SU-DHL-6 (cell line): Measurements from ENCODE around the gene SIK3.

ENCODE experiments used
- H2AFZ ChIP-seq: fragments of 200-600 bp; sonication (generic); 2 replicates; pipeline ENCODE4 v1.6.1; 2014; ENCODE audit warnings: low read depth, mild to moderate bottlenecking, moderate library complexity, mixed read lengths, antibody characterized with exemption, low read length; ENCODE audit not compliant: severe bottlenecking
- H3F3A ChIP-seq: fragments of 200-600 bp; shearing (Covaris generic); 2 replicates; pipeline ENCODE4 v1.6.0; 2016; ENCODE audit warnings: antibody characterized with exemption, mild to moderate bottlenecking; ENCODE audit not compliant: insufficient read depth
- H3K27ac ChIP-seq: fragments of 200-600 bp; sonication (generic); 2 replicates; pipeline ENCODE4 v1.5.1; 2016; ENCODE audit warnings: low read depth, mild to moderate bottlenecking, low read length, moderate library complexity, mixed read lengths
- H3K27me3 ChIP-seq: fragments of 200-600 bp; sonication (generic), shearing (Covaris generic); 2 replicates; pipeline ENCODE4 v1.6.0; 2014; ENCODE audit warnings: mild to moderate bottlenecking, low read length
- H3K36me3 ChIP-seq: fragments of 200-600 bp; sonication (generic); 2 replicates; pipeline ENCODE4 v1.6.1; 2014; ENCODE audit warnings: mild to moderate bottlenecking, low read length, mixed read lengths
- H3K4me2 ChIP-seq: fragments of 300-600, 200-600 bp; shearing (Covaris generic), sonication (generic); 2 replicates; pipeline ENCODE4 v1.6.0; 2014; ENCODE audit warnings: low read length, low read depth, mild to moderate bottlenecking; ENCODE audit not compliant: poor library complexity, severe bottlenecking
- H3K4me3 ChIP-seq: fragments of 200-600 bp; sonication (generic); 2 replicates; pipeline ENCODE4 v1.5.1; 2014; ENCODE audit warnings: antibody characterized with exemption, low read length, mild to moderate bottlenecking, mixed read lengths; ENCODE audit not compliant: insufficient read depth, poor library complexity, severe bottlenecking
- H3K79me2 ChIP-seq: fragments of 200-600 bp; sonication (generic); 2 replicates; pipeline ENCODE4 v1.6.1; 2014; ENCODE audit warnings: mild to moderate bottlenecking, low read length, moderate library complexity; ENCODE audit not compliant: insufficient read depth
- H3K9ac ChIP-seq: fragments of 200-600 bp; sonication (generic); 2 replicates; pipeline ENCODE4 v1.7.0; 2014; ENCODE audit warnings: mild to moderate bottlenecking, low read length
- H3K9me2 ChIP-seq: fragments of 200-600 bp; sonication (generic); replicated peaks from 2 replicates; pipeline ENCODE4 v1.6.1; 2014; ENCODE audit warnings: low read length; ENCODE audit not compliant: insufficient read depth
- H3K9me3 ChIP-seq: fragments of 200-600 bp; sonication (generic); 2 replicates; pipeline ENCODE4 v1.6.1; 2014; ENCODE audit warnings: low read length, mixed read lengths; ENCODE audit not compliant: insufficient read depth
- H4K20me1 ChIP-seq: fragments of 200-600 bp; sonication (generic); 2 replicates; pipeline ENCODE4 v1.6.1; 2014; ENCODE audit warnings: low read depth, mild to moderate bottlenecking, antibody characterized with exemption, low read length, moderate library complexity, mixed read lengths
- EZH2phosphoT487 ChIP-seq: fragments of 200-600 bp; sonication (generic), shearing (Covaris generic); conservative IDR thresholded peaks from 2 replicates; pipeline ENCODE4 v1.6.1; 2018; ENCODE audit warnings: mild to moderate bottlenecking, antibody characterized with exemption, low read length, moderate library complexity, mixed read lengths
- TF ChIP-seq, protein P1 (sequence below): fragments of 200-600 bp; sonication (generic); IDR thresholded peaks from one replicate; pipeline ENCODE4 v1.5.1; 2017; ENCODE audit warnings: antibody characterized with exemption, mild to moderate bottlenecking, low read length, moderate library complexity; ENCODE audit not compliant: insufficient read depth, poor library complexity, severe bottlenecking

SIK3 gene

DNA sequence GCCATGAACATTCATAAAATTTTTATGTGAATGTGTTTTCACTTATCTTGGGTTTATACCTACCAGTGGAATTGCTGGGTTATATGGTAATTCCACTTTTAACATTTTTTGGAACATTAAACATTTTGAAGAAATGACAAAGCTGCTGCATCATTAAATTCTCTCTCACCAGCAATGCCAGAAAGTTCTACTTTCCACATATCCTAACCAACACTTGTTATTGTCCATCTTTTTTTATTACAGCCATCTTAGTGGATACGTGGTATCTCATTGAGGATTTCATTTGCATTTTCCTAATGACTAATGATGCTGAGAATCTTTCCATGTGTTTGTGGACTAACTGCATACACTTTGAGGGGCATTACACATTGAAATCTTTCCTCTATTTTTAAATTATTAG, 122.6 kb downstream of the SIK3 start:
- no peaks in the 10 kb centered on the region for H3K79me2 ChIP-seq

DNA sequence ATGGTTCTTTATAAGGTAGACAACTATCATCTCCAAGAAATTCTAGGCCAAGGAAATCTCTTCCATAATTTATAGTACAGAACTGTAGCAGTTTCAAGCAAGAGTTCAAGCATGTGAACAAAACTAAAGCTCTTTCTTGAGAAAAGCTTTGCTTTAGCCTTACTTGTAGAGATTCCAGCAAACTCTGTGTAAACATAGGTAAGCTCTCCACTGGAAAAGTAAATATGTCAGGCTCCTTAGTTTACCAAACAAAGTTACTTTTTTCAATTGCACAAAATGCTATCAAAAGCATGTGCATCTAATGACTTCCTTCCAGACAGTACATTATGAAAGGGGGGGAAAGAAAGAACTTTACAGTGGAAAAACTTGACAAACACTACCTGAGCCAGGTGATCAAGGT, 125.0 kb downstream of the SIK3 start:
- H4K20me1 ChIP-seq = 0 out of 2 replicates have a peak, but pooled peaks cover 3% of the 10 kb centered on the region
- TF ChIP-seq EZH2phosphoT487 = no peak
- TF ChIP-seq, protein P1, sequence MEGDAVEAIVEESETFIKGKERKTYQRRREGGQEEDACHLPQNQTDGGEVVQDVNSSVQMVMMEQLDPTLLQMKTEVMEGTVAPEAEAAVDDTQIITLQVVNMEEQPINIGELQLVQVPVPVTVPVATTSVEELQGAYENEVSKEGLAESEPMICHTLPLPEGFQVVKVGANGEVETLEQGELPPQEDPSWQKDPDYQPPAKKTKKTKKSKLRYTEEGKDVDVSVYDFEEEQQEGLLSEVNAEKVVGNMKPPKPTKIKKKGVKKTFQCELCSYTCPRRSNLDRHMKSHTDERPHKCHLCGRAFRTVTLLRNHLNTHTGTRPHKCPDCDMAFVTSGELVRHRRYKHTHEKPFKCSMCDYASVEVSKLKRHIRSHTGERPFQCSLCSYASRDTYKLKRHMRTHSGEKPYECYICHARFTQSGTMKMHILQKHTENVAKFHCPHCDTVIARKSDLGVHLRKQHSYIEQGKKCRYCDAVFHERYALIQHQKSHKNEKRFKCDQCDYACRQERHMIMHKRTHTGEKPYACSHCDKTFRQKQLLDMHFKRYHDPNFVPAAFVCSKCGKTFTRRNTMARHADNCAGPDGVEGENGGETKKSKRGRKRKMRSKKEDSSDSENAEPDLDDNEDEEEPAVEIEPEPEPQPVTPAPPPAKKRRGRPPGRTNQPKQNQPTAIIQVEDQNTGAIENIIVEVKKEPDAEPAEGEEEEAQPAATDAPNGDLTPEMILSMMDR = no peak
- 0 out of 2 replicates have a peak, but pooled peaks cover 2% of the 10 kb centered on the region for H3K36me3 ChIP-seq
- H3K9me3 ChIP-seq = no peaks in the 10 kb centered on the region
- H3F3A ChIP-seq = no peaks in the 10 kb centered on the region
- no peaks in the 10 kb centered on the region for H3K79me2 ChIP-seq
- H3K27ac ChIP-seq = no peak overlapping the region
- no peak overlapping the region for H3K4me3 ChIP-seq
- H3K9ac ChIP-seq = no peak overlapping the region
- H3K4me2 ChIP-seq = no peak overlapping the region
- no peaks in the 10 kb centered on the region for H3K9me2 ChIP-seq
- no peaks in the 10 kb centered on the region for H3K27me3 ChIP-seq
- no peak overlapping the region for H2AFZ ChIP-seq

More for the DNA sequence above, 122.6 kb downstream of the SIK3 start:
- Histone ChIP-seq H3K27me3 (no peaks in the 10 kb centered on the region), H3K9me2 (no peaks in the 10 kb centered on the region), H2AFZ (no peak overlapping the region), H3K4me2 (no peak overlapping the region), H3K36me3 (0 out of 2 replicates have a peak, but pooled peaks cover 2% of the 10 kb centered on the region), H3K9me3 (no peaks in the 10 kb centered on the region), H3K9ac (no peak overlapping the region), H3K4me3 (no peak overlapping the region), H4K20me1 (0 out of 2 replicates have a peak, but pooled peaks cover 3% of the 10 kb centered on the region), H3K27ac (no peak overlapping the region), H3F3A (no peaks in the 10 kb centered on the region)
- no peak for TF ChIP-seq EZH2phosphoT487
- TF ChIP-seq, protein P1 = no peak

DNA sequence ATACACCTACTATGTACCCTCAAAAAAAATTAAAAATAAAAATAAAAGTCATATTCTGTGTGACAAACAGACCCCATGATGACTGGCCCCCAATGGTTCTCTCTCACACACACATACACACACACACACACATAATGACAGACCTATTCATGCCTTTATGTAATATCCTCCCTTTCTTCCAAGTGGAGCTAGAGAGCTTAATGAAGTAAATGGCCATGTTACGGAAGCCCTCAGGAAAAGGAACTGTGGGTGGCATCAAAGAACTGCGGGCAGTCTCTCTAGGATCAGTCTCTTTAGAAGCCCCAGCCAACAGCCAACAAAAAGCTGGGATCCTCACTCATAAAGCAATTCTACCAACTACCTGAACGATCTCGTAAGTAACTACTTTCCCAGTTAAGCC, 125.5 kb downstream of the SIK3 start:
- H3K79me2 ChIP-seq = 0 out of 2 replicates have a peak, but pooled peaks cover 1% of the 10 kb centered on the region

More for the DNA sequence above, 125.5 kb downstream of the SIK3 start:
- H3K9ac ChIP-seq = no peak overlapping the region
- H3K9me2 ChIP-seq = no peaks in the 10 kb centered on the region
- 0 out of 2 replicates have a peak, but pooled peaks cover 2% of the 10 kb centered on the region for H3K36me3 ChIP-seq
- TF ChIP-seq, protein P1 = no peak
- no peak for TF ChIP-seq EZH2phosphoT487
- no peak overlapping the region for H3K27ac ChIP-seq
- H2AFZ ChIP-seq = no peak overlapping the region
- no peaks in the 10 kb centered on the region for H3K27me3 ChIP-seq
- no peak overlapping the region for H3K4me2 ChIP-seq
- no peak overlapping the region for H3K4me3 ChIP-seq
- no peaks in the 10 kb centered on the region for H3F3A ChIP-seq
- H4K20me1 ChIP-seq = 0 out of 2 replicates have a peak, but pooled peaks cover 3% of the 10 kb centered on the region
- H3K9me3 ChIP-seq = no peaks in the 10 kb centered on the region
